Measurements from ENCODE around the gene WWP2.

The WWP2 gene

DNA sequence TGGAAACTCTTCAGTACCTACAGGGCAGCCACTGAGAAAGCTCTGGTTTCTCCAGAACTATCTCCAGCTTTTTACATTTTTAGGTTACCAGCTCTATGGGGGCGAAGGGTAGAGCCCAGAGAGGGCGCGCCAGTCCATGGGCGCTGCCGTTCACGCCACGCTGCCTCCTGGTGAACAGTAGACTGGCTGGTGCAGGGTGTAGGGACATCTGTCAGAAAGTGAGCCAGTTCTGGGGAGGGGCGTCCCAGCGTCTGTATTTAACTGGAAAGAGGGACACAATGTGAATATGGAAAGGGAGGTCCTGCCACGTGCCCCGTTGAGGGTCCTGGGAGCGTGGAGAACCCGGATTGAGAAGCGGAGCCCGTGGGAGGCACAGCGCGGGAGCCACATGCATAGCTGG, 172.6 kb downstream of the WWP2 start:
- no peak for DNase-seq (ENCODE audit: low read depth, low spot score)
- no peak overlapping the region for H3K4me3 ChIP-seq (ENCODE audit: low read length)
- no peaks in the 10 kb centered on the region for H3K27me3 ChIP-seq (ENCODE audit: control insufficient read depth, insufficient read depth, low read length)
- no peak overlapping the region for H3K27ac ChIP-seq (ENCODE audit: low read length)
- H3K4me1 ChIP-seq (ENCODE audit: control insufficient read depth, insufficient read depth, low read length), result no peaks in the 10 kb centered on the region
- no peaks in the 10 kb centered on the region for H3K9me3 ChIP-seq (ENCODE audit: control insufficient read depth, insufficient read depth, low read length)
- H3K36me3 ChIP-seq (ENCODE audit: control insufficient read depth, insufficient read depth, low read length), result peaks cover 15% of the 10 kb centered on the region; the same call in 1 of the 2 replicates
- WGBS (ENCODE audit: insufficient coverage, insufficient read length), result no CpG with 5 or more reads among the region's 17 CpGs

DNA sequence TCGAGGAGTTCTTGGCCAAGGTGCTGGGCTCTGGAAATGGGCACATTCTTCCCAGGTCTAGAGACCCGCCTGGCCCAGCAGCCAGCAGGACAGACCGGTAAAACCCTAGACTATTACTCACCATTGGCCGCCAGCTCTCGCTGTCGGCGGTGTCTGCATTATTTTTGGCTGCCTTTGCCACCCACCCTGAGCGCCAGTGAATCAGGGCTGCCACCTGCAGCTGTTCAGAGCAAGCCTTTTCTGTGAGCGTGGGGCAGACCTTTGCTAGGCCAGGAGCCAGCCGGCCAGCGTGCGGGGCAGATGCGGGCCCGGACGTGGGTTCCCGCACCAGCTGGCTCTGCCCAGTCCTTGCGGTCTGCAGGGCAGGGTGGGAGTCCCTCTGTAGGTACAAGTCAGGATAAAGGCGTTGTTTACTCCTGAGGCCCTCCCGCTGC, 173.2 kb downstream of the WWP2 start:
- no peak for DNase-seq (ENCODE audit: low read depth, low spot score)
- Histone ChIP-seq H3K36me3 (ENCODE audit: control insufficient read depth, insufficient read depth, low read length) (peaks cover 15% of the 10 kb centered on the region; the same call in 1 of the 2 replicates), H3K4me1 (ENCODE audit: control insufficient read depth, insufficient read depth, low read length) (no peaks in the 10 kb centered on the region), H3K27me3 (ENCODE audit: control insufficient read depth, insufficient read depth, low read length) (no peaks in the 10 kb centered on the region), H3K4me3 (ENCODE audit: low read length) (no peak overlapping the region), H3K9me3 (ENCODE audit: control insufficient read depth, insufficient read depth, low read length) (no peaks in the 10 kb centered on the region), H3K27ac (ENCODE audit: low read length) (no peak overlapping the region)
- WGBS (ENCODE audit: insufficient coverage, insufficient read length), result no CpG with 5 or more reads among the region's 19 CpGs

DNA sequence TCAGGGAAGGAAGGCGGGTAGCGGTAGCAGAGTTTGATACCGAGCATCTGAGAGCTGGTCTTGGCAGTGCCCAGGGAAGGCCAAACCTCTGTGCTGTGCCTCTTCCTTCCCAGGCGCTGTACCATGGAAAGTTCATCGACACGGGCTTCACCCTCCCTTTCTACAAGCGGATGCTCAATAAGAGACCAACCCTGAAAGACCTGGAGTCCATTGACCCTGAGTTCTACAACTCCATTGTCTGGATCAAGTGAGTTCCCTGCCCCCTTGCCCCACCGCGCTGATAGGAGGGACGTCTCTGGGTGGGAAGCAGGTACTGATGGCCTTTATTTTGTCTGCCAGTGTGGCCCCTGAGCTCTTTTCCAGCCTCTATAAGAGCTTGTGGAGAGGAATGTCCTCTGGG, 173.6 kb downstream of the WWP2 start:
- Histone ChIP-seq H3K9me3 (ENCODE audit: control insufficient read depth, insufficient read depth, low read length) (no peaks in the 10 kb centered on the region), H3K4me3 (ENCODE audit: low read length) (no peak overlapping the region), H3K27ac (ENCODE audit: low read length) (no peak overlapping the region), H3K27me3 (ENCODE audit: control insufficient read depth, insufficient read depth, low read length) (no peaks in the 10 kb centered on the region), H3K36me3 (ENCODE audit: control insufficient read depth, insufficient read depth, low read length) (peaks cover 15% of the 10 kb centered on the region; the same call in 1 of the 2 replicates), H3K4me1 (ENCODE audit: control insufficient read depth, insufficient read depth, low read length) (no peaks in the 10 kb centered on the region)
- no peak for DNase-seq (ENCODE audit: low read depth, low spot score)
- WGBS (ENCODE audit: insufficient coverage, insufficient read length), result no CpG with 5 or more reads among the region's 10 CpGs

DNA sequence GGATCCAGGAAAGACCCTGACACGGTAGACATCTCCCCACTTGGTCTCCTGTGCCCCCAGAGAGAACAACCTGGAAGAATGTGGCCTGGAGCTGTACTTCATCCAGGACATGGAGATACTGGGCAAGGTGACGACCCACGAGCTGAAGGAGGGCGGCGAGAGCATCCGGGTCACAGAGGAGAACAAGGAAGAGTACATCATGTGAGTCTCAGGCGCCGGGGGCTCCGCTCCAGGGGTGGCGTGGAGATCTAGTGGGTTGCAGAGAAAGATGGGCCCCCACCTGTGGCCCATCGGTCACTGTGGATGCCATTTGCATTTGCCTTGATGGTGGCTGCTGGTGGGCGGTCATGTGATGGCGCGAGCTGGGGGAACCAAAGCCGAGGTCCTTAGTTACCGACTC, 174.1 kb downstream of the WWP2 start:
- DNase-seq (ENCODE audit: low read depth, low spot score), result no peak
- Histone ChIP-seq H3K27ac (ENCODE audit: low read length) (no peak overlapping the region), H3K36me3 (ENCODE audit: control insufficient read depth, insufficient read depth, low read length) (peaks cover 15% of the 10 kb centered on the region; the same call in 1 of the 2 replicates), H3K27me3 (ENCODE audit: control insufficient read depth, insufficient read depth, low read length) (no peaks in the 10 kb centered on the region), H3K4me3 (ENCODE audit: low read length) (no peak overlapping the region), H3K4me1 (ENCODE audit: control insufficient read depth, insufficient read depth, low read length) (no peaks in the 10 kb centered on the region), H3K9me3 (ENCODE audit: control insufficient read depth, insufficient read depth, low read length) (no peaks in the 10 kb centered on the region)
- WGBS (ENCODE audit: insufficient coverage, insufficient read length), result no CpG with 5 or more reads among the region's 16 CpGs

DNA sequence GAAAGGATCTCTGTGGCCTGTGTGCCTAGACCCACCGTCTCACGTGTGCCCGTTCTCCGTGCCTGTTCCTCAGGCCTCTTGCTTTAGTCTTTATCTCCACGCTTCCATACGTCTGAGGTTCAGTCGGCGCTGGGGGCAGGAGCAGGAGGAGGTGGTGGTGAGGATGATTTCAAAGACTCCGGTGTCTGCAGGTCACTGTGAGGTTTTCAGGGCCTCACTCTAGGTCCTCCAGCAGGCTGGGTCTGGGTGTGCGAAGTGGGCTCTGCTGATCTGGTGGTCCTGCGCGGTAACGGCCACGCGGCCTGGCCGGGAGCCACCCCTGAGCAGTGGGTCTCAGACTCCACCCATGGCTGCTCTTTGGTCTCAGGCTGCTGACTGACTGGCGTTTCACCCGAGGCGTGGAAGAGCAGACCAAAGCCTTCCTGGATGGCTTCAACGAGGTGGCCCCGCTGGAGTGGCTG, 174.6 kb downstream of the WWP2 start:
- peaks cover 12% of the 10 kb centered on the region; the same call in 1 of the 2 replicates for H3K36me3 ChIP-seq (ENCODE audit: control insufficient read depth, insufficient read depth, low read length)
- no peak for DNase-seq (ENCODE audit: low read depth, low spot score)
- H3K27me3 ChIP-seq (ENCODE audit: control insufficient read depth, insufficient read depth, low read length), result no peaks in the 10 kb centered on the region
- WGBS (ENCODE audit: insufficient coverage, insufficient read length), result no CpG with 5 or more reads among the region's 21 CpGs
- H3K4me1 ChIP-seq (ENCODE audit: control insufficient read depth, insufficient read depth, low read length), result no peaks in the 10 kb centered on the region
- no peaks in the 10 kb centered on the region for H3K9me3 ChIP-seq (ENCODE audit: control insufficient read depth, insufficient read depth, low read length)
- no peak overlapping the region for H3K27ac ChIP-seq (ENCODE audit: low read length)
- no peak overlapping the region for H3K4me3 ChIP-seq (ENCODE audit: low read length)

DNA sequence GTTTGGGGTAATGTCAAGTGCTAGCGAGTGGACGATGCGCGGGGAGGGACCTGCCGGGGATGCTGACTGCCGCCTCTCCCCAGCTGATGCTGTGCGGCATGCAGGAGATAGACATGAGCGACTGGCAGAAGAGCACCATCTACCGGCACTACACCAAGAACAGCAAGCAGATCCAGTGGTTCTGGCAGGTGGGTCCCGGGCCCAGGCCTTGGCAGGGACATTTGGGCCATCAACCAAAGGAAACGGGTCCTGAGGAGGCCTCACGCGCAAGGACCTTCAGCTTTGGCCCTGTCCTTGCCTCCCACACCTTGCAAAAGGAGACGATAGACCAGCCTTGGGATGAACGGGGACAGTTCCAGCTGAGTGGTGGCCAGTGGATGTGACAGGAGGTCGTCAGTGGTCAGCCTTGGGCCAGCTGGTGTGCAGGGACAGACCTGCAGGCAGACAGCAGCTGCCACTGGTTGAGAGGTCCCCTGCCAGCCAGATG, 175.4 kb downstream of the WWP2 start:
- DNase-seq (ENCODE audit: low read depth, low spot score), result no peak
- no peaks in the 10 kb centered on the region for H3K4me1 ChIP-seq (ENCODE audit: control insufficient read depth, insufficient read depth, low read length)
- no peak overlapping the region for H3K4me3 ChIP-seq (ENCODE audit: low read length)
- no CpG with 5 or more reads among the region's 16 CpGs for WGBS (ENCODE audit: insufficient coverage, insufficient read length)
- H3K27ac ChIP-seq (ENCODE audit: low read length), result no peak overlapping the region
- H3K36me3 ChIP-seq (ENCODE audit: control insufficient read depth, insufficient read depth, low read length), result peaks cover 12% of the 10 kb centered on the region; the same call in 1 of the 2 replicates
- H3K9me3 ChIP-seq (ENCODE audit: control insufficient read depth, insufficient read depth, low read length), result no peaks in the 10 kb centered on the region
- H3K27me3 ChIP-seq (ENCODE audit: control insufficient read depth, insufficient read depth, low read length), result no peaks in the 10 kb centered on the region

DNA sequence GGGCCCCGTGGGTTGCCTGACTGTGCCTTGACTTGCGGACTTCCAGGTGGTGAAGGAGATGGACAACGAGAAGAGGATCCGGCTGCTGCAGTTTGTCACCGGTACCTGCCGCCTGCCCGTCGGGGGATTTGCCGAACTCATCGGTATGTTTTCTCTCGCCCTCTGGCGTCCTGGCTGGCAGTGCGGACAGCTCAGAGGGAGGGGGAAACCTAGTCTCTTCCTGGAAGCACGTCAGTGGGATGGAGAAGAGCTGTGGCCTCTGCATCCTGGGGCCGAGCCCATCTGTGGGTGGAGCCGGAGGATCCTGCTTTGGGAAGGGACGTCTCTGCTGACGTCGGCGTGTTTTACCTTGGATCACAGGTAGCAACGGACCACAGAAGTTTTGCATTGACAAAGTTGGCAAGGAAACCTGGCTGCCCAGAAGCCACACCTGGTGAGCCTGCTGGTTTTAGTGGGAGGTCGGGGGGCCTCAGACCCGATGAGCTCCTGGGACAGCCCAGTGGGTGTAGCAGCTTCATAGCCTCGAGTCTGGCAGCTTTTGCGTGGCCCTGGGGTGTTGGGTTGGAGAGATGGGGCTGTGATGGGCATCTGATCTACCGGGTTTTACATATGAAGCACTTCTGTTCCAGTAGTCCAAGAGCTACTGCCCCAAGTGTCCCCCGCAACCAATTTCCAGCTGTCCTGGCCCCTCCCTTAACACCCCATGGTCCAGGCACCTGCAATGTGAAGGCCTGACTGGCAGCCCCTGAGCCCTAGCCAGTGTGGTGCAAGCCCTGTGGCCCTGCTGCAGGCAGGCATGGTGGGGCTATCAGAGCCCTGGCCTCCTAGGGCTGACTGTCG, 177.1 kb downstream of the WWP2 start:
- DNase-seq (ENCODE audit: low read depth, low spot score), result no peak
- no CpG with 5 or more reads among the region's 28 CpGs for WGBS (ENCODE audit: insufficient coverage, insufficient read length)

DNA sequence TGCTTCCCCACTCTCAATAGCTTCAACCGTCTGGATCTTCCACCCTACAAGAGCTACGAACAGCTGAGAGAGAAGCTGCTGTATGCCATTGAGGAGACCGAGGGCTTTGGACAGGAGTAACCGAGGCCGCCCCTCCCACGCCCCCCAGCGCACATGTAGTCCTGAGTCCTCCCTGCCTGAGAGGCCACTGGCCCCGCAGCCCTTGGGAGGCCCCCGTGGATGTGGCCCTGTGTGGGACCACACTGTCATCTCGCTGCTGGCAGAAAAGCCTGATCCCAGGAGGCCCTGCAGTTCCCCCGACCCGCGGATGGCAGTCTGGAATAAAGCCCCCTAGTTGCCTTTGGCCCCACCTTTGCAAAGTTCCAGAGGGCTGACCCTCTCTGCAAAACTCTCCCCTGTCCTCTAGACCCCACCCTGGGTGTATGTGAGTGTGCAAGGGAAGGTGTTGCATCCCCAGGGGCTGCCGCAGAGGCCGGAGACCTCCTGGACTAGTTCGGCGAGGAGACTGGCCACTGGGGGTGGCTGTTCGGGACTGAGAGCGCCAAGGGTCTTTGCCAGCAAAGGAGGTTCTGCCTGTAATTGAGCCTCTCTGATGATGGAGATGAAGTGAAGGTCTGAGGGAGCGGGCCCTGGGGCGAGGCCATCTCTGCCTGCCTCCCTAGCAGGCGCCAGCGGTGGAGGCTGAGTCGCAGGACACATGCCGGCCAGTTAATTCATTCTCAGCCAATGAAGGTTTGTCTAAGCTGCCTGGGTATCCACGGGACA, 177.9 kb downstream of the WWP2 start:
- no CpG with 5 or more reads among the region's 26 CpGs for WGBS (ENCODE audit: insufficient coverage, insufficient read length)
- H3K36me3 ChIP-seq (ENCODE audit: control insufficient read depth, insufficient read depth, low read length), result peaks cover 6% of the 10 kb centered on the region; the same call in 1 of the 2 replicates

More for the DNA sequence above, 177.1 kb downstream of the WWP2 start:
- Histone ChIP-seq H3K27me3 (ENCODE audit: control insufficient read depth, insufficient read depth, low read length) (no peaks in the 10 kb centered on the region), H3K4me1 (ENCODE audit: control insufficient read depth, insufficient read depth, low read length) (no peaks in the 10 kb centered on the region), H3K27ac (ENCODE audit: low read length) (no peak overlapping the region), H3K9me3 (ENCODE audit: control insufficient read depth, insufficient read depth, low read length) (no peaks in the 10 kb centered on the region), H3K36me3 (ENCODE audit: control insufficient read depth, insufficient read depth, low read length) (peaks cover 6% of the 10 kb centered on the region; the same call in 1 of the 2 replicates), H3K4me3 (ENCODE audit: low read length) (no peak overlapping the region)

DNA sequence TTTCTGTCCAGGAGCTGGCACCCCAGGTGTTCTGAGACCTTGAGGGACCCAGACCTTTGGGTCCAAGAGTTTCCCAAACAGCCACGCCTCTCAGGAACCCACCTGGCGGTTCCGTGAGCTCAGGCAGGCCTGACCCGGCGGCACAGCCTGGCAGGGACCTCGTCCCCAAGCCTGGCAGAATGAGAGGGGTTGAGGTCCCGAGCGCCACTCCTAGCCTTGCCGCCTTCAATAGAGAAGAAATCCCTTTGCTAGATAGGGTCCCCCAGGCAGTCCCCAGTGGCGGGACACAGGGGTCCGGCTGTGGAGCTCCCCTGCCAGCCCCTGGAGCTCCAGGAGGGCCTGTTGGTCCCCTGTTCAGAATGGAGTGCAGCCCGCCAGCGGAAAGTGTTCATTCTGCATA, 178.5 kb downstream of the WWP2 start:
- no peak overlapping the region for H3K4me3 ChIP-seq (ENCODE audit: low read length)
- no peak overlapping the region for H3K27ac ChIP-seq (ENCODE audit: low read length)
- WGBS (ENCODE audit: insufficient coverage, insufficient read length), result no CpG with 5 or more reads among the region's 13 CpGs
- no peaks in the 10 kb centered on the region for H3K9me3 ChIP-seq (ENCODE audit: control insufficient read depth, insufficient read depth, low read length)
- H3K36me3 ChIP-seq (ENCODE audit: control insufficient read depth, insufficient read depth, low read length), result peaks cover 6% of the 10 kb centered on the region; the same call in 1 of the 2 replicates
- no peaks in the 10 kb centered on the region for H3K4me1 ChIP-seq (ENCODE audit: control insufficient read depth, insufficient read depth, low read length)
- no peak for DNase-seq (ENCODE audit: low read depth, low spot score)
- no peaks in the 10 kb centered on the region for H3K27me3 ChIP-seq (ENCODE audit: control insufficient read depth, insufficient read depth, low read length)

More for the DNA sequence above, 177.9 kb downstream of the WWP2 start:
- Histone ChIP-seq H3K4me1 (ENCODE audit: control insufficient read depth, insufficient read depth, low read length) (no peaks in the 10 kb centered on the region), H3K4me3 (ENCODE audit: low read length) (no peak overlapping the region), H3K27me3 (ENCODE audit: control insufficient read depth, insufficient read depth, low read length) (no peaks in the 10 kb centered on the region), H3K27ac (ENCODE audit: low read length) (no peak overlapping the region), H3K9me3 (ENCODE audit: control insufficient read depth, insufficient read depth, low read length) (no peaks in the 10 kb centered on the region)
- DNase-seq (ENCODE audit: low read depth, low spot score), result no peak
